ENCODE measurements around the gene CSRNP3. TPM values are rescaled to one million over a fixed set of nuclear protein-coding genes. Genes with fewer than 3 reads are reported as not detected.
A peak's percentile ranks its signal among the peaks of the same experiment; 100 is the strongest.

The CSRNP3 gene, protein sequence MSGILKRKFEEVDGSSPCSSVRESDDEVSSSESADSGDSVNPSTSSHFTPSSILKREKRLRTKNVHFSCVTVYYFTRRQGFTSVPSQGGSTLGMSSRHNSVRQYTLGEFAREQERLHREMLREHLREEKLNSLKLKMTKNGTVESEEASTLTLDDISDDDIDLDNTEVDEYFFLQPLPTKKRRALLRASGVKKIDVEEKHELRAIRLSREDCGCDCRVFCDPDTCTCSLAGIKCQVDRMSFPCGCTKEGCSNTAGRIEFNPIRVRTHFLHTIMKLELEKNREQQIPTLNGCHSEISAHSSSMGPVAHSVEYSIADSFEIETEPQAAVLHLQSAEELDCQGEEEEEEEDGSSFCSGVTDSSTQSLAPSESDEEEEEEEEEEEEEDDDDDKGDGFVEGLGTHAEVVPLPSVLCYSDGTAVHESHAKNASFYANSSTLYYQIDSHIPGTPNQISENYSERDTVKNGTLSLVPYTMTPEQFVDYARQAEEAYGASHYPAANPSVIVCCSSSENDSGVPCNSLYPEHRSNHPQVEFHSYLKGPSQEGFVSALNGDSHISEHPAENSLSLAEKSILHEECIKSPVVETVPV
- 1.0 and 1.6 TPM in 2 replicates for total RNA-seq

DNA sequence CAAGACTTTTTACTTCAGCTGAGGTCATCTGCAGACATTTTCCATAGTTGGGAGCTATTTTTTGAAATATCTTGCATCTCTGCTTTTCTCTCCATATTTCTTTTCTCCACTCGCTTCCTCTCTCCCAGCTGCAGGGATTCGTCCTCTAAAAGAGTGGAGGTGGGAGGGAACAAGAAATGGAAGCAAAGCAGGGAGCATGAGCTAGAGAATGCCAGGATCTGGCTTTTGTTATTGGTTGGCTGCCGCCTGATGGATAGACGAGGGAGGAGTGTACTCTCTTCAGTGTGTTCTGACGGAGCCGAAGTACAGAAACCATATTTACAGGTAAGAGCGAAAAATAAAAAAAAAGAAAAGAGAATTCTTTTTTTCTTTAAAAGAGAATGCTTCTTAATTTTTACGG is at the start of gene CSRNP3:
TSS of gene CSRNP3 (plus strand) at position 282 of the 400 bp plus-strand sequence. CDS start 125,368 bp downstream, outside the sequence.
- peak; percentile 66 for DNase-seq (ENCODE audit: low read depth)
- peak within 1 kb of the TSS; percentile 78 for H3K4me3 ChIP-seq (ENCODE audit: low read depth, low read length)
- TF ChIP-seq, protein P1, sequence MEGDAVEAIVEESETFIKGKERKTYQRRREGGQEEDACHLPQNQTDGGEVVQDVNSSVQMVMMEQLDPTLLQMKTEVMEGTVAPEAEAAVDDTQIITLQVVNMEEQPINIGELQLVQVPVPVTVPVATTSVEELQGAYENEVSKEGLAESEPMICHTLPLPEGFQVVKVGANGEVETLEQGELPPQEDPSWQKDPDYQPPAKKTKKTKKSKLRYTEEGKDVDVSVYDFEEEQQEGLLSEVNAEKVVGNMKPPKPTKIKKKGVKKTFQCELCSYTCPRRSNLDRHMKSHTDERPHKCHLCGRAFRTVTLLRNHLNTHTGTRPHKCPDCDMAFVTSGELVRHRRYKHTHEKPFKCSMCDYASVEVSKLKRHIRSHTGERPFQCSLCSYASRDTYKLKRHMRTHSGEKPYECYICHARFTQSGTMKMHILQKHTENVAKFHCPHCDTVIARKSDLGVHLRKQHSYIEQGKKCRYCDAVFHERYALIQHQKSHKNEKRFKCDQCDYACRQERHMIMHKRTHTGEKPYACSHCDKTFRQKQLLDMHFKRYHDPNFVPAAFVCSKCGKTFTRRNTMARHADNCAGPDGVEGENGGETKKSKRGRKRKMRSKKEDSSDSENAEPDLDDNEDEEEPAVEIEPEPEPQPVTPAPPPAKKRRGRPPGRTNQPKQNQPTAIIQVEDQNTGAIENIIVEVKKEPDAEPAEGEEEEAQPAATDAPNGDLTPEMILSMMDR (conservative IDR thresholded peaks at IDR 0.05; ENCODE audit: low read depth, low read length), result peak; percentile 4

DNA sequence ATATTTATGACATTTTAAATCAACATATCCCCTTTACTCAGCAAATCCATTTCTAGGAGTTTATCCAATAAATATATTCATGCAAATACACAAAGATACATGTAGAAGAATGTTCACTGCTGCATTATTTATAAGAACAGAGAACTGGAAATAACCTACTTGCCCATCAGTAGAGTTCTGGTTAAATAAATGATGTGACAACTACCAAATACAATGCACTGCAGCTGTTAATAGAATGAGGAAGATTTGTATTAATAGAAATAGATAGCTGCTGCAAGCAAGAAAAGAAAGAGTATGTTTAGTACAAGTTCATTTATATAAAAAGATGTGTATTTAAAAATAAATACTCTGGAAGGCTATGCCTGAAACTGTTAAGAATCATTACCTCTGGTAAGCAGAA is 49.3 kb upstream of the CSRNP3 start:
- DNase-seq (ENCODE audit: low read depth), result no peak
- TF ChIP-seq, protein P1 (conservative IDR thresholded peaks at IDR 0.05; ENCODE audit: low read depth, low read length), result no peak
- H3K4me3 ChIP-seq (ENCODE audit: low read depth, low read length), result no peak overlapping the region

- TF ChIP-seq, protein P1 (conservative IDR thresholded peaks at IDR 0.05; ENCODE audit: low read depth, low read length), result no peak
- DNase-seq (ENCODE audit: low read depth), result no peak
Measured at GRCh38 chr2:165423081-165423480, 46.4 kb upstream of the CSRNP3 start.

GRCh38 chr2:165425556-165425955 is 43.9 kb upstream of the CSRNP3 start:
- no peak for DNase-seq (ENCODE audit: low read depth)
- TF ChIP-seq, protein P1 (conservative IDR thresholded peaks at IDR 0.05; ENCODE audit: low read depth, low read length), result no peak
- H3K4me3 ChIP-seq (ENCODE audit: low read depth, low read length), result no peak overlapping the region

More at GRCh38 chr2:165423081-165423480, 46.4 kb upstream of the CSRNP3 start:
- no peak overlapping the region for H3K4me3 ChIP-seq (ENCODE audit: low read depth, low read length)

GRCh38 chr2:165427686-165428085 is 41.8 kb upstream of the CSRNP3 start:
- TF ChIP-seq, protein P1 (conservative IDR thresholded peaks at IDR 0.05; ENCODE audit: low read depth, low read length), result no peak
- no peak overlapping the region for H3K4me3 ChIP-seq (ENCODE audit: low read depth, low read length)
- DNase-seq (ENCODE audit: low read depth), result no peak

DNA sequence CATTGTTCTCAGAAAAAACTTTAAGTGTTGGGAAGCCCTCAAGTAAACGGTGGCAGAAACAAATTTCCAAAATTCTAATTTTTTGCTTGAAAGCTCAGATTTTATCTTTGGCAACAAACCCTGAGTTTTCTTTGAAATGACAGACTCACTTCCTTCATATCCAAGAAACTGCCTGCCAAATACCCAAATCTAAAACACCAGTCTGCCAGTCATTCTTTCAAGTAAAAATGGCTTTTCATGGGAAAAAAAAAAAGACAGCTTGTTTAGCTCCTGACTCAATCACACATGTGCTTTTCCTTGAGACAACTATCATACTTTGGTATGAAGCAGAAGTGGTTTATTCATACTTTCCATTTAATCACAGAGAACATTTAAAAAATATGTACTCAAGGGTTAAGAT is 40.6 kb upstream of the CSRNP3 start:
- TF ChIP-seq, protein P1 (conservative IDR thresholded peaks at IDR 0.05; ENCODE audit: low read depth, low read length), result no peak
- DNase-seq (ENCODE audit: low read depth), result no peak

More for the DNA sequence above, 40.6 kb upstream of the CSRNP3 start:
- no peak overlapping the region for H3K4me3 ChIP-seq (ENCODE audit: low read depth, low read length)

Data from epithelial cell of proximal tubule (primary cell).